IMR-90 (cell line): Measurements from ENCODE around the gene ADAM12. TPM values are rescaled to one million over a fixed set of nuclear protein-coding genes. Genes with fewer than 3 reads are reported as not detected.

ENCODE experiments used
- ATAC-seq: fragments of 200-7000 bp; cut with Tn5 transposase; 2 replicates; pipeline ENCODE4 v1.9.1; 2020; ENCODE audit warnings: low read depth, mild to moderate bottlenecking, moderate library complexity
- BruUV-seq: library from RNA; stranded (reverse); fragments of 400-500 nt; replicated peaks from 2 replicates; lab custom pipeline; 2021; lab: Mats Ljungman, UMichigan
- CTCF ChIA-PET: fragments of 300-600 bp; formaldehyde crosslinking; extraction: SDS; loops from one replicate; lab custom pipeline; 2021; ENCODE audit warnings: antibody characterized with exemption; lab: Yijun Ruan, JAX
- POLR2A ChIA-PET: fragments of 300-600 bp; sonication (Branson Sonifier 250); formaldehyde crosslinking; loops from one replicate; lab custom pipeline; 2022; ENCODE audit warnings: antibody characterized with exemption; ENCODE audit not compliant: unreplicated experiment; lab: Charles Lee
- DNase-seq: peaks from one replicate; pipeline ENCODE4 v3.0.0; 2013
- H2AFZ ChIP-seq: replicated peaks from 2 replicates; pipeline ENCODE3; 2013; ENCODE audit warnings: low read length, mild to moderate bottlenecking; ENCODE audit not compliant: poor library complexity
- H2AK5ac ChIP-seq: 2 replicates; pipeline ENCODE4 v1.6.1; 2013; ENCODE audit warnings: low read depth, low read length, inconsistent platforms
- H2AK9ac ChIP-seq: replicated peaks from 2 replicates; pipeline ENCODE3; 2013; ENCODE audit warnings: mild to moderate bottlenecking, low read depth, low read length, moderate library complexity; ENCODE audit not compliant: poor library complexity
- H2BK120ac ChIP-seq: 2 replicates; pipeline ENCODE4 v1.6.1; 2013; ENCODE audit warnings: low read depth, low read length, inconsistent platforms
- H2BK15ac ChIP-seq: 3 replicates; pipeline ENCODE4 v1.6.1; 2013; ENCODE audit warnings: low read depth, low read length, inconsistent platforms
- H2BK20ac ChIP-seq: 2 replicates; pipeline ENCODE4 v1.6.1; 2013; ENCODE audit warnings: low read depth, mild to moderate bottlenecking, inconsistent platforms, low read length, moderate library complexity
- H2BK5ac ChIP-seq: 2 replicates; pipeline ENCODE4 v1.6.1; 2013; ENCODE audit warnings: mild to moderate bottlenecking, low read depth, low read length, inconsistent platforms; ENCODE audit not compliant: poor library complexity, severe bottlenecking
- H3K14ac ChIP-seq: replicated peaks from 2 replicates; pipeline ENCODE4 v1.6.1; 2013; ENCODE audit warnings: low read depth, low read length, inconsistent platforms
- H3K18ac ChIP-seq: 2 replicates; pipeline ENCODE4 v1.6.1; 2013; ENCODE audit warnings: low read depth, low read length, control low read depth
- H3K23ac ChIP-seq: 2 replicates; pipeline ENCODE4 v1.6.1; 2013; ENCODE audit warnings: low read depth, low read length, inconsistent platforms
- H3K27ac ChIP-seq: 2 replicates; pipeline ENCODE4 v1.5.1; 2013; ENCODE audit warnings: mild to moderate bottlenecking, control low read depth, low read length; ENCODE audit not compliant: insufficient read depth
- H3K27me3 ChIP-seq: 2 replicates; pipeline ENCODE4 v1.6.1; 2013; ENCODE audit warnings: low read length; ENCODE audit not compliant: control insufficient read depth, insufficient read depth
- H3K36me3 ChIP-seq: 2 replicates; pipeline ENCODE4 v1.6.1; 2013; ENCODE audit warnings: low read length, mixed read lengths; ENCODE audit not compliant: control insufficient read depth, insufficient read depth
- H3K4ac ChIP-seq: 2 replicates; pipeline ENCODE4 v1.6.1; 2013; ENCODE audit warnings: low read depth, low read length, inconsistent platforms
- H3K4me1 ChIP-seq: 2 replicates; pipeline ENCODE4 v1.6.1; 2013; ENCODE audit warnings: low read length, mixed read lengths; ENCODE audit not compliant: control insufficient read depth, insufficient read depth
- H3K4me2 ChIP-seq: 2 replicates; pipeline ENCODE4 v1.6.1; 2013; ENCODE audit warnings: low read depth, mild to moderate bottlenecking, control low read depth, low read length, moderate library complexity
- H3K4me3 ChIP-seq: 2 replicates; pipeline ENCODE4 v1.5.1; 2013; ENCODE audit warnings: low read depth, mild to moderate bottlenecking, control low read depth, low read length, moderate library complexity; ENCODE audit not compliant: insufficient read depth
- H3K56ac ChIP-seq: 2 replicates; pipeline ENCODE4 v1.6.1; 2013; ENCODE audit warnings: low read length, inconsistent platforms; ENCODE audit not compliant: insufficient read depth; ENCODE audit errors: extremely low read depth
- H3K79me1 ChIP-seq, 2 experiments: 2 replicates each; pipeline ENCODE4 v1.6.1; 2013; ENCODE audit warnings: low read length in 2 of 2, inconsistent platforms in 1 of 2, low read depth in 1 of 2
- H3K9ac ChIP-seq: 2 replicates; pipeline ENCODE4 v1.6.1; 2013; ENCODE audit warnings: low read depth, low read length, control low read depth
- H3K9me1 ChIP-seq: 2 replicates; pipeline ENCODE4 v1.6.1; 2013; ENCODE audit warnings: low read length, inconsistent platforms; ENCODE audit not compliant: insufficient read depth
- H3K9me3 ChIP-seq: 2 replicates; pipeline ENCODE4 v1.6.1; 2013; ENCODE audit warnings: low read length; ENCODE audit not compliant: control insufficient read depth, insufficient read depth
- H4K20me1 ChIP-seq: 2 replicates; pipeline ENCODE4 v1.6.1; 2013; ENCODE audit warnings: low read length, inconsistent platforms; ENCODE audit not compliant: insufficient read depth
- H4K5ac ChIP-seq: 2 replicates; pipeline ENCODE4 v1.6.1; 2013; ENCODE audit warnings: mild to moderate bottlenecking, low read depth, low read length, control low read depth
- H4K8ac ChIP-seq, 2 experiments: 2 replicates each; pipeline ENCODE4 v1.6.1; 2013; ENCODE audit warnings: low read depth in 2 of 2, low read length in 2 of 2, control low read depth in 1 of 2, inconsistent platforms in 1 of 2
- H4K91ac ChIP-seq: 2 replicates; pipeline ENCODE4 v1.6.1; 2013; ENCODE audit warnings: low read depth, low read length, inconsistent platforms; ENCODE audit not compliant: insufficient read depth
- BHLHE40 ChIP-seq: fragments of 150-350 bp; IDR thresholded peaks from 2 replicates; pipeline ENCODE4 v1.6.1; 2016; ENCODE audit warnings: mild to moderate bottlenecking, low read depth, low read length
- CHD1 ChIP-seq: IDR thresholded peaks from 2 replicates; pipeline ENCODE4 v1.6.1; 2012; ENCODE audit warnings: low read depth, low read length, improper control_type of control experiment
- ELK1 ChIP-seq: fragments of 150-350 bp; IDR thresholded peaks from 2 replicates; pipeline ENCODE4 v1.6.1; 2016; ENCODE audit warnings: low read depth, mild to moderate bottlenecking, low read length, moderate library complexity, borderline replicate concordance
- MAFK ChIP-seq: IDR thresholded peaks from 2 replicates; pipeline ENCODE4 v1.6.1; 2012; ENCODE audit warnings: low read depth, low read length, improper control_type of control experiment
- MAZ ChIP-seq: IDR thresholded peaks from 2 replicates; pipeline ENCODE4 v1.6.1; 2012; ENCODE audit warnings: low read depth, mild to moderate bottlenecking, low read length, improper control_type of control experiment, moderate library complexity, borderline replicate concordance
- MXI1 ChIP-seq: IDR thresholded peaks from 2 replicates; pipeline ENCODE4 v1.6.1; 2012; ENCODE audit warnings: low read depth, mild to moderate bottlenecking, low read length, moderate library complexity, borderline replicate concordance
- NFE2L2 ChIP-seq: fragments of 150-350 bp; IDR thresholded peaks from 2 replicates; pipeline ENCODE4 v1.6.1; 2016; ENCODE audit warnings: low read depth, mild to moderate bottlenecking, low read length
- POLR2A ChIP-seq: IDR thresholded peaks from 2 replicates; pipeline ENCODE4 v1.6.1; 2012; ENCODE audit warnings: mild to moderate bottlenecking, low read depth, low read length
- RAD21 ChIP-seq: IDR thresholded peaks from 2 replicates; pipeline ENCODE4 v1.6.1; 2012; ENCODE audit warnings: low read length, improper control_type of control experiment
- RCOR1 ChIP-seq: IDR thresholded peaks from 2 replicates; pipeline ENCODE4 v1.6.1; 2012; ENCODE audit warnings: mild to moderate bottlenecking, low read length, improper control_type of control experiment; ENCODE audit not compliant: insufficient replicate concordance
- RFX5 ChIP-seq: IDR thresholded peaks from 2 replicates; pipeline ENCODE4 v1.8.0; 2012; ENCODE audit warnings: low read depth, mild to moderate bottlenecking, low read length, moderate library complexity
- USF2 ChIP-seq: fragments of 150-350 bp; IDR thresholded peaks from 2 replicates; pipeline ENCODE4 v1.6.1; 2017; ENCODE audit warnings: mild to moderate bottlenecking, antibody characterized with exemption, low read length, low read depth
- WGBS, 2 experiments: methylation state at CpG; one replicate each; pipeline versions ENCODE4 v1.1.5 to v1.1.7; 2013; ENCODE audit warnings: missing lambda C conversion rate in 2 of 2; ENCODE audit not compliant: insufficient read length in 1 of 2; ENCODE audit errors: extremely low coverage in 2 of 2; 5-methylcytosine and 5-hydroxymethylcytosine counted together
- dilution Hi-C: fragments of 300-500 bp; cut with HindIII; formaldehyde crosslinking; loops from one replicate; pipeline ENCODE4 v1.14.3; 2018; ENCODE audit warnings: low sequenced_read_pairs; ENCODE audit not compliant: unreplicated experiment
- in situ Hi-C: fragments of 300-500 bp; cut with MboI; formaldehyde crosslinking; loops from 3 replicates; pipeline ENCODE4 v1.14.3; 2019; ENCODE audit warnings: low sequenced_read_pairs, inconsistent platforms, mixed read lengths
- intact Hi-C: fragments of 100-400 bp; cut with micrococcal nuclease; formaldehyde crosslinking; loops from 2 replicates; pipeline ENCODE4 v1.10.0; 2022
- polyA plus RNA-seq, 3 experiments: library from polyadenylated mRNA; depleted of rRNA; stranded (reverse); fragments of >200 nt; gene quantifications; 2 replicates each; pipeline ENCODE4 v1.2.3, GENCODE V29; 2012; ENCODE audit warnings: low replicate concordance in 1 of 3
- total RNA-seq: library from RNA; depleted of rRNA; stranded (reverse); fragments of >200 nt; gene quantifications from 2 replicates; pipeline ENCODE4 v1.2.3, GENCODE V29; 2012

Gene ADAM12
- total and polyA plus RNA-seq, 2 of the 4 experiments (the other 2 are of a cell fraction), result 9.6 to 10.2 TPM

GRCh38 chr10:126054191-126054590 lies 334.1 kb downstream of the ADAM12 start:
- no TSS peak for BruUV-seq

More at GRCh38 chr10:126054191-126054590, 334.1 kb downstream of the ADAM12 start:
- H2AK9ac ChIP-seq, result no peak overlapping the region
- H4K5ac ChIP-seq, result no peak overlapping the region
- ATAC-seq (no peak), DNase-seq (no peak)
- TF ChIP-seq MAFK, result no peak
- no peak for TF ChIP-seq MAZ
- TF ChIP-seq RCOR1, result no peak
- TF ChIP-seq RFX5, result no peak
- TF ChIP-seq USF2, result no peak
- no peak for TF ChIP-seq ELK1
- TF ChIP-seq POLR2A, result no peak
- TF ChIP-seq CHD1, result no peak
- no peak for TF ChIP-seq RAD21
- TF ChIP-seq MXI1, result no peak
- TF ChIP-seq BHLHE40, result no peak
- TF ChIP-seq NFE2L2, result no peak
- H3K36me3 ChIP-seq, result no peaks in the 10 kb centered on the region
- no peak overlapping the region for H4K91ac ChIP-seq
- no peaks in the 10 kb centered on the region for H3K79me1 ChIP-seq
- peaks cover 29% of the 10 kb centered on the region for H3K27me3 ChIP-seq
- intact Hi-C loops (no loop called here), dilution Hi-C loops (no loop called here), in situ Hi-C loops (no loop called here)
- H3K18ac ChIP-seq, result no peak overlapping the region
- H3K27ac ChIP-seq, result no peak overlapping the region
- H2BK5ac ChIP-seq, result no peak overlapping the region
- ChIA-PET POLR2A (no interaction called here), CTCF (no interaction called here)
- H4K20me1 ChIP-seq, result no peaks in the 10 kb centered on the region
- H4K8ac ChIP-seq, result no peak overlapping the region
- H2AK5ac ChIP-seq, result no peak overlapping the region
- H2AFZ ChIP-seq, result no peak overlapping the region
- H3K4ac ChIP-seq, result no peak overlapping the region
- H3K56ac ChIP-seq, result no peak overlapping the region
- no peak overlapping the region for H2BK15ac ChIP-seq
- no peak overlapping the region for H3K14ac ChIP-seq
- H3K9me1 ChIP-seq, result no peaks in the 10 kb centered on the region
- H3K23ac ChIP-seq, result no peak overlapping the region
- H3K9me3 ChIP-seq, result no peaks in the 10 kb centered on the region
- H2BK120ac ChIP-seq, result no peak overlapping the region
- H3K4me1 ChIP-seq, result no peaks in the 10 kb centered on the region
- no peak overlapping the region for H2BK20ac ChIP-seq
- 100% methylated on average over 4 of the region's 6 CpGs; no CpG with 5 or more reads in 1 of the 2 experiments for WGBS, 2 experiments
- no peak overlapping the region for H3K9ac ChIP-seq
- H3K4me3 ChIP-seq, result no peak overlapping the region
- no peak overlapping the region for H3K4me2 ChIP-seq
